Measurements from ENCODE around the gene FER1L5.

Gene FER1L5

GRCh38 chr2:96642564-96643360 lies at the start of gene FER1L5:
TSS of gene FER1L5 (plus strand) at chr2:96642764. CDS start at chr2:96642837, 73 bp downstream.
- no peak for DNase-seq (ENCODE audit: low read depth in 2 of 2)

- DNase-seq (ENCODE audit: low read depth in 2 of 2), result no peak
Measured at GRCh38 chr2:96594282-96594681, 48.3 kb upstream of the FER1L5 start.

- DNase-seq (ENCODE audit: low read depth in 2 of 2), result no peak
Measured at GRCh38 chr2:96594691-96595152, 47.8 kb upstream of the FER1L5 start.

GRCh38 chr2:96596596-96596995 lies 46.0 kb upstream of the FER1L5 start:
- no peak for DNase-seq (ENCODE audit: low read depth in 2 of 2)

- no peak for DNase-seq (ENCODE audit: low read depth in 2 of 2)
Measured at GRCh38 chr2:96599941-96600340, 42.6 kb upstream of the FER1L5 start.

GRCh38 chr2:96601382-96602292 lies 40.9 kb upstream of the FER1L5 start:
- DNase-seq (ENCODE audit: low read depth in 2 of 2), result no peak

GRCh38 chr2:96602330-96602823 lies 40.2 kb upstream of the FER1L5 start:
- DNase-seq (ENCODE audit: low read depth in 2 of 2), result no peak

- no peak for DNase-seq (ENCODE audit: low read depth in 2 of 2)
Measured at GRCh38 chr2:96604104-96604503, 38.5 kb upstream of the FER1L5 start.

- DNase-seq (ENCODE audit: low read depth in 2 of 2), result no peak
Measured at GRCh38 chr2:96608469-96609455, 33.8 kb upstream of the FER1L5 start.

GRCh38 chr2:96616128-96616527 lies 26.4 kb upstream of the FER1L5 start:
- no peak for DNase-seq (ENCODE audit: low read depth in 2 of 2)

GRCh38 chr2:96616535-96616934 lies 26.0 kb upstream of the FER1L5 start:
- no peak for DNase-seq (ENCODE audit: low read depth in 2 of 2)

- DNase-seq (ENCODE audit: low read depth in 2 of 2), result no peak
Measured at GRCh38 chr2:96617012-96617411, 25.6 kb upstream of the FER1L5 start.

- no peak for DNase-seq (ENCODE audit: low read depth in 2 of 2)
Measured at GRCh38 chr2:96618596-96619283, 23.8 kb upstream of the FER1L5 start.

GRCh38 chr2:96622544-96622943 lies 20.0 kb upstream of the FER1L5 start:
- DNase-seq (ENCODE audit: low read depth in 2 of 2), result no peak

GRCh38 chr2:96623116-96623515 lies 19.4 kb upstream of the FER1L5 start:
- no peak for DNase-seq (ENCODE audit: low read depth in 2 of 2)

- no peak for DNase-seq (ENCODE audit: low read depth in 2 of 2)
Measured at GRCh38 chr2:96625571-96626552, 16.7 kb upstream of the FER1L5 start.

- no peak for DNase-seq (ENCODE audit: low read depth in 2 of 2)
Measured at GRCh38 chr2:96626553-96626942, 16.0 kb upstream of the FER1L5 start.

- DNase-seq (ENCODE audit: low read depth in 2 of 2), result no peak
Measured at GRCh38 chr2:96631804-96632435, 10.6 kb upstream of the FER1L5 start.

GRCh38 chr2:96633641-96634040 lies 8.9 kb upstream of the FER1L5 start:
- DNase-seq (ENCODE audit: low read depth in 2 of 2), result no peak
